HG02588 (cell line): Measurements from ENCODE around the gene EFCAB6.
"Not testable (repeated sequence)": the region's sequence is repeated elsewhere in the genome, so short reads cannot be mapped to it uniquely, and the experiment has no call there.

ENCODE experiments used
- ATAC-seq: cut with Tn5 transposase; IDR thresholded peaks from one replicate; pipeline ENCODE4 v1.9.1; 2021; ENCODE audit warnings: mild to moderate bottlenecking, moderate library complexity; ENCODE audit not compliant: unreplicated experiment

EFCAB6 gene

GRCh38 chr22:43720716-43721115, 91.4 kb downstream of the EFCAB6 start:
- no peak for ATAC-seq

DNA sequence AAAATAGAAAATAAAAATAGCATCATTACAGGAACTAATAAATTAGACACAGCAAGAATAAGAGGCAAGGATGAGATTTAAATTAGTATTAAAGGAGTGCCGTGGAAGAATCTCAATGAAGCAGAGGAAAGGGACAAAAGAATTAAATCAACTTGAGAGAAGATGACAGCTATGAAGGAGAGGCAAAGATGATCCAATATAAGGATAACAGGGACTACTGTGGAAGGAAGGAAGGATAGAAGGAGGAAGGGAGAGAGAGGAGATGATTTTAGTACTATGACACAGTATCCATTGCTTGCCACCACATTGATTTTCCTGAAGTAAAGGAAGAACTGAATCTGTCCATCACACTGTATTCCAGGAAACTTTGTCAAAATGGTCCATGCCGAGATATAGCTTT, 98.0 kb downstream of the EFCAB6 start:
- ATAC-seq = no peak

- no peak for ATAC-seq
Measured at GRCh38 chr22:43711681-43712080, 100.4 kb downstream of the EFCAB6 start.

GRCh38 chr22:43707648-43708047, 104.5 kb downstream of the EFCAB6 start:
- no peak for ATAC-seq

DNA sequence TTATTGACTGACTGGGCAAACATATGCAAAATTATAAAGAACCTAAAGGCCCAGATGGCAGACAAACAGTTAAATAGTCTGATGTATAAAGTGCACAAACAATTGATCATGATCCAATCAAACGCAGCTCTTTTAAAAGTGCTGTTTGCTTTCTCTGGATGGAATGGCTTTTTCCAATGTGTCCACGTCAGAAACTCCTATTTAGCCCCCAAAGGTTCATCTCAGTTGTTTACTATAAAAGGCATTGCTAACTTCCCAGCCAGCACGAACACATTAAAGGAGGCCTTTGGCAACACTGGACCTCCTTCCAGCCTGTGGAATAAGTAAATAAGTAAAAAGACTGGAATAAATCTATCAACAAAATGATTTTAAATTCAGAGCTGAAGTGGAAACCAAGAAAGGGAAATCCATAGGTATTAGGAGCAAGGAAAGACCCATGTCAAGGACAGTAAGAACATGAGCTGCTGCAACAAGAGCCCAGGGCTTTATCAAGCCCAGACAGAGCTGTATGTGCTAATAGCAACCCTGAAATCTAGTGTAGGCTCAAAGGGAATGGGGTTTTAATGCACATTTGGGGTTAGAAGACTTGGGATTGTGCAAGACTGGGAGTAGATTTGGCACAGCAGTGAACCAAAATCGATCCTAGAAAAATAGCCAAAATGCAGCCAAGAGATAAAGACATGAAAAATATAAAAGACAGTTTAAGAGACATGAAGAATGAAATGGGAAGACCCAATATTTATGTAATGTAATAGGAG, 105.4 kb downstream of the EFCAB6 start:
- no peak for ATAC-seq

- no peak for ATAC-seq
Measured at GRCh38 chr22:43706151-43706550, 106.0 kb downstream of the EFCAB6 start.

DNA sequence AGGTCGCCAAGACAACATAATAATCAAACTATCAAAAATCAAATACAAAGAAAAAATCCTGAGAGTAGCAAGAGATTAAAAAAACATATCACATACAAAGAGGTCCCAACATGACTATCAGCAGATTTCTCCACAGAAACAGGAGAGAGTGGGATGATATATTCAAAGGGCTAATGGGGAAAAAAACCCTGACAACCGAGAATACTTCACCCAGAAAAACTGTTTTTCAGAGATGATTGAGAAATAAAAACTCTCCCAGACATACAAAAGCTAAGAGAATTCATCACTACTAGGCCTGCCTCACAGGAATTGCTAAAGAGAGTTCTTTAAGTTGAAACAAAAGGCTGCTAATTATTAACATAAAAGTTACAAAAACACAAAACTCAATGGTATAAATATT, 108.1 kb downstream of the EFCAB6 start:
- ATAC-seq = no peak

DNA sequence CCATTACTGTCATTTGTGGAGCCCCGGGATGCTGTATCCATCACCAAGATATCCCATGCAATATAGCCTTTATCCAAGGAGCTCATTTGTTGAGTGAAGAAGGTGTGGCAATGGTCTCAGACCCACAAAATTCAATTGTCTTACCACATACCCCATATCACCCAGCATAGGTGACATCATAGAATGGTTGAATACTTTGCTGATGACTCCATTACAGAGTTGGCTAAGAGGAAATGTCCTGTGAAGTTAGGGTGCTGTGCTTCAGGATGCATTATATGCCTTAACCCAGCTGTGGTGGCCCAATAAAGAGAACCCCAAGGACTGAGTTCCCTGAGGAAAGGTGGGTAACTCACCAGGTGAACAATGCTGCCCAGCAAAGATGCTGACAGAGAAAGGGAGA, 113.7 kb downstream of the EFCAB6 start:
- ATAC-seq = no peak

GRCh38 chr22:43697894-43698293, 114.2 kb downstream of the EFCAB6 start:
- ATAC-seq = no peak

GRCh38 chr22:43693249-43693648, 118.9 kb downstream of the EFCAB6 start:
- ATAC-seq = no peak

DNA sequence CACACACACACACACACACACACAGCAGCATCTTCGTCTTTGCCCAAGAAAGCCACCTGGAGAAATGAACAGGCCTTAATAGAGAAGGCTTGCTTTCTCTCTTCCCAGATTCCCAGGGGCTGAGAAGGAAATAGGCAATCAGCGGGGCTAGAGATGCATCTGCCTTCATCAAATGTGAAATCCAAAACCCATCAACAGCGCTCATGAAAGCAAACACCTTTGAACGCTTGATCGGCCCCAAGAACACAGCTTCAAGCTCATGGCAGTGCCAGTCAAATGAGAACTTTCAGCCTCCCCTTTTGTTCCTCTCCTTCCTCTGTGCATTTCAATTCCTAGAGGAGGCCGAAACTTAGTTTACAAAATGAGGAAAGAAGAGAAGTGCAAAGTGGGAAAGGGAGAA, 122.7 kb downstream of the EFCAB6 start:
- ATAC-seq = no peak

GRCh38 chr22:43682851-43683250, 129.3 kb downstream of the EFCAB6 start:
- no peak for ATAC-seq

DNA sequence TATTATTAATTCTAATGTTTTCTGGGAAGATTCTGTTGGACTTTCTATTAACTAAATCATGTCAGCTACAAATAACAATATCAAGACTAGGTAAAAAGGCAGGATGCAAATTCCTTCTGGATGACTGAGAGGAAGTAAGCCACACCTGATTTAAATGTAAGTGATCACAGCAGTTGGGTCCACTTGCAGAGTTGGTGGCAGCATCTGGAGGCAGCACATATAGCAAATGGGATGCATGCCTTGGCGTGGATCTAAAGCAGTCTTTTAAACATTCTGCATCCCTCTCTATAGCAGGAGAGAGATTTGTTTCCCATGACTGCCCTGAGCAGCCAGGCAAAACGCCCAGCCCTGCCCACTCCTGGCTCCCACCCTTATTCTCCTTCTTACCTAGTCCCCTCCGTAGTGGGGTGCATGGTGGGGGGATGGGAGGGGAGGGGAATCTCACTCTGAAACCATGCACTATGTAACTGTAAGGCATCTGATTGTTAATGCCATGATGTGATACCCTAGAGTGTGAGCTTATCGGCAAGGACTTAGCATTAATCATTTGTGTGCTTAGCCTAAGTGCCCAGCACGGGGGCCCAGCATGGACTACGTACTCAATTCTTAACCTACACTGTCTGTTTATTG, 130.3 kb downstream of the EFCAB6 start:
- no peak for ATAC-seq

GRCh38 chr22:43670513-43670912, 141.6 kb downstream of the EFCAB6 start:
- no peak for ATAC-seq

DNA sequence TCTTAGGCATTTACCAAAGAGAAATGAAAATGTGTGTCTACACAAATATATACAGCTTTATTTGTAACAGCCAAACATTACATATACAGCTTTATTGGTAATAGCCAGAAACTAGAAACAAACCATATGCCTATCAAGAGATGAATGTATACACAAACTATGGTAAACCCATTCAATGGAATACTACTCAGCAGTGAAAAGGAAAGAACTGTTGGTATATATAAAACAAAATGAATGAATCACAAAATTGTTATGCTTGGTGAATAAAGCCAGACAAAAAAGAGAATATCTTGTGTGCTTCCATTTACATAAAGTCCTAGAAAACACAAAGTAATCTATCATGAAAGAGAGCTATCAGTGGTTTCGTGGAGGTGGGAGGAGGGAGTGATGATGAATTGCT, 142.9 kb downstream of the EFCAB6 start:
- ATAC-seq = no peak

GRCh38 chr22:43667656-43668055, 144.4 kb downstream of the EFCAB6 start:
- ATAC-seq = no peak

DNA sequence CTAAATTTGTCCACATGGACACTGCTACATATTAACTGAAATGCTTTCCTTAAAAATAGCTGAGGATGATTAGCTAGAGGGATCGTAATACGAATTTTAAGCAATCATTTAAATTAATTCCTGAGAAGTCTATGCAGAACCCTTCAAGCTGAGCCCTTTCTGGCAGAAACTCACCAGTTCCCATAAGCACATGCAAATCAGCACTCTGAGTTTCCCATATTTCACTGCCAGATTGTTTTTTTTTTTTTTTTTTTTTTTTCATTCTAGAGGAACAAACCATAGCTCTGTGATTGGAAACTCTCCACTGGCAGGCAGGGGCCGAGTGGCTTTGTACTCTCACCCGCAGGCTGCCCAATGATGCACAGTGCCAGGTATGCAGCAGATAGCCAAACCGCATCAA, 145.6 kb downstream of the EFCAB6 start:
- ATAC-seq = no peak

DNA sequence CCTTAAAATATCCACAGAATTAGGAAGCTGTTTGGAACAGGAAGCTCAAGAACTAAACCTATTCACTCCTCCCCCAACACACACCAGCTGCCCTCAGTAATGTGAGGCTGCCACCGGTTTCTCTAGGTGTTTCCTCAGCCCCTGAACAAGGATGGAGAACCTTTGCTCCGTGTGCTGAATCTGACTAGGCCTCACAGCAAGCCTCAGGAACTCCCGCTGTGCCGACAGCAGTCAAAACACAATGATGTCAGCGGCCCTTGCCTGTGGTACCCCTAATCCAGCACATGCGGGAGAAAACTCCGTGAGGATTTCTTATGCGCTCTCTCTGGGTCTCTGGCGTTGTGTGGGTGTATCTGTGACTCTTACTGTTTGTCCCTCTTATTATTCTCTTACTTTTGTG, 153.3 kb downstream of the EFCAB6 start:
- no peak for ATAC-seq

DNA sequence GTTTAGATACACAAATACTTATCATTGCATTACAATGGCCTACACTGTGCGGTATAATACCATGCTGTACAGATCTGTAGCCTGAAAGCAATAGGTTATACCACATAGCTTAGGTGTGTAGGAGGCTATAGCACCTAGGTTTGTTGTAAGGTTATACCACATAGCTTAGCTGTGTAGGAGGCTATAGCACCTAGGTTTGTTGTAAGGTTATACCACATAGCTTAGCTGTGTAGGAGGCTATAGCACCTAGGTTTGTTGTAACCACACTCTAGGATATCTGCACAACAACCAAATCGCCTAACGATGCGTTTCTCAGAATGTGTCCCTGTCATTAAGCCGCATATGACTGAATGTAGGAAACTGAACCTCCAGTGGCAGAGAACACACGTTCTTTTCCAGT, 155.5 kb downstream of the EFCAB6 start:
- not testable (repeated sequence) for ATAC-seq

GRCh38 chr22:43654271-43654670, 157.8 kb downstream of the EFCAB6 start:
- no peak for ATAC-seq

GRCh38 chr22:43652845-43653244, 159.3 kb downstream of the EFCAB6 start:
- no peak for ATAC-seq

DNA sequence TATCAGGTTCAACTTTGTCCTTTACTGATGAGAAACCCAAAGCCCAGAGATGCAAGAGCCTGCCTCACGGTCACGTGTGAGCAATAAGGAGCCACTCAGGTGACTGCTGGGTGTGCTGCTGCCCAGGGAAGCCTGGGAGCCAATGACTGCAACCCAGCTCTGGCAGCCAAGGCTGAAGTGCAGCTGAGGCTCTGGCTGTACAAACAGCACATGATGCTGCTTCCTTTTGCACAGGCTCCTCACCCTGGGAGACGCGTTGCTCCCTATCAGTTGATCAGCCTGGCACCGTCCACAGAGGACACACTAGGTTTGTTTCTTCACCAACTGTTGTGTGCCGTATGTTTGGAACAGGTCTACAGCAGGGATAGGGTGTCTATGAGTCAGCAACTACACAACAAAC, 168.7 kb downstream of the EFCAB6 start:
- ATAC-seq = no peak
